Panc1 (cell line): Measurements from ENCODE around the gene EXOC3L1.

Experiments used
- CTCF ChIP-seq: fragments of 450-650 bp; IDR thresholded peaks from 2 replicates; pipeline ENCODE4 v1.5.1; 2017; ENCODE audit warnings: mild to moderate bottlenecking
- POLR2AphosphoS5 ChIP-seq: IDR thresholded peaks from 2 replicates; pipeline ENCODE4 v1.6.1; 2012; ENCODE audit warnings: mild to moderate bottlenecking, low read depth, low read length, moderate library complexity

GRCh38 chr16:67169011-67169451, 20.9 kb downstream of the EXOC3L1 start:
- TF ChIP-seq POLR2AphosphoS5 = no peak
- TF ChIP-seq CTCF = no peak
